Calu3 (cell line): ENCODE measurements around the gene WBP1L. TPM values are rescaled to one million over a fixed set of nuclear protein-coding genes. Genes with fewer than 3 reads are reported as not detected.

Experiments
- BruUV-seq: library from RNA; stranded (reverse); fragments of 400-500 nt; replicated peaks from 2 replicates; lab custom pipeline; 2021; lab: Mats Ljungman, UMichigan
- CTCF ChIA-PET: fragments of 300-600 bp; sonication (Branson Sonifier 250); formaldehyde crosslinking; loops from one replicate; lab custom pipeline; 2022; ENCODE audit warnings: antibody characterized with exemption; lab: Charles Lee
- DNase-seq: peaks from one replicate; pipeline ENCODE4 v3.0.0; 2022
- H3K27ac Mint-ChIP-seq: one replicate; pipeline ENCODE4 v1.8.0; 2022; ENCODE audit warnings: mixed read lengths; ENCODE audit not compliant: unreplicated experiment
- H3K27me3 Mint-ChIP-seq: one replicate; pipeline ENCODE4 v1.8.0; 2022; ENCODE audit warnings: mixed read lengths; ENCODE audit not compliant: unreplicated experiment
- H3K36me3 Mint-ChIP-seq: one replicate; pipeline ENCODE4 v1.8.0; 2022; ENCODE audit warnings: mild to moderate bottlenecking, moderate library complexity, mixed read lengths; ENCODE audit not compliant: insufficient read depth, unreplicated experiment
- H3K4me1 Mint-ChIP-seq: one replicate; pipeline ENCODE4 v1.8.0; 2022; ENCODE audit warnings: mild to moderate bottlenecking, low read depth, mixed read lengths; ENCODE audit not compliant: unreplicated experiment
- H3K4me3 Mint-ChIP-seq: one replicate; pipeline ENCODE4 v1.8.0; 2022; ENCODE audit warnings: mild to moderate bottlenecking, low read depth, moderate library complexity, mixed read lengths; ENCODE audit not compliant: unreplicated experiment
- H3K9me3 Mint-ChIP-seq: one replicate; pipeline ENCODE4 v1.8.0; 2022; ENCODE audit warnings: low read depth, mixed read lengths; ENCODE audit not compliant: unreplicated experiment
- CTCF ChIP-seq: fragments of 200-600 bp; IDR thresholded peaks from one replicate; pipeline ENCODE4 v1.8.0; 2022; ENCODE audit warnings: antibody characterized with exemption; ENCODE audit not compliant: unreplicated experiment
- intact Hi-C: fragments of 100-400 bp; cut with micrococcal nuclease; formaldehyde crosslinking; loops from one replicate; pipeline ENCODE4 v1.10.0; 2022; ENCODE audit not compliant: unreplicated experiment
- total RNA-seq: library from RNA; stranded (reverse); gene quantifications from 2 replicates; pipeline ENCODE4 v1.2.3, GENCODE V29; 2022

The WBP1L gene
- total RNA-seq, 1 experiment from 2014 or later: 19.9 TPM

GRCh38 chr10:102814453-102814871 lies 70.7 kb downstream of the WBP1L start:
- Mint-ChIP-seq H3K4me3 (no peak overlapping the region), H3K27ac (no peak overlapping the region), H3K27me3 (no peaks in the 10 kb centered on the region), H3K9me3 (no peaks in the 10 kb centered on the region), H3K36me3 (no peaks in the 10 kb centered on the region), H3K4me1 (no peaks in the 10 kb centered on the region)
- no TSS peak for BruUV-seq
- no peak for TF ChIP-seq CTCF
- CTCF ChIA-PET: no interaction called here
- DNase-seq: no peak
- intact Hi-C loops: no loop called here

- Mint-ChIP-seq H3K36me3 (no peaks in the 10 kb centered on the region), H3K9me3 (no peaks in the 10 kb centered on the region), H3K4me3 (no peak overlapping the region), H3K4me1 (no peaks in the 10 kb centered on the region), H3K27me3 (no peaks in the 10 kb centered on the region), H3K27ac (no peak overlapping the region)
- TF ChIP-seq CTCF: no peak
- BruUV-seq: no TSS peak
- CTCF ChIA-PET: no interaction called here
- no peak for DNase-seq
- intact Hi-C loops: no loop called here
Measured at GRCh38 chr10:102814873-102815661, 71.3 kb downstream of the WBP1L start.

- no peak overlapping the region for H3K27ac Mint-ChIP-seq
- no peaks in the 10 kb centered on the region for H3K4me1 Mint-ChIP-seq
- no peak overlapping the region for H3K4me3 Mint-ChIP-seq
- no peak for DNase-seq
- no peak for TF ChIP-seq CTCF
- intact Hi-C loops: no loop called here
- BruUV-seq: no TSS peak
- CTCF ChIA-PET: no interaction called here
- no peaks in the 10 kb centered on the region for H3K27me3 Mint-ChIP-seq
- no peaks in the 10 kb centered on the region for H3K9me3 Mint-ChIP-seq
- H3K36me3 Mint-ChIP-seq: no peaks in the 10 kb centered on the region
Measured at GRCh38 chr10:102815790-102816549, 72.2 kb downstream of the WBP1L start.

GRCh38 chr10:102817175-102817574 lies 73.4 kb downstream of the WBP1L start:
- Mint-ChIP-seq H3K27me3 (no peaks in the 10 kb centered on the region), H3K4me3 (no peak overlapping the region), H3K4me1 (no peaks in the 10 kb centered on the region), H3K36me3 (no peaks in the 10 kb centered on the region), H3K27ac (no peak overlapping the region), H3K9me3 (no peaks in the 10 kb centered on the region)
- no peak for TF ChIP-seq CTCF
- CTCF ChIA-PET: no interaction called here
- intact Hi-C loops: no loop called here
- no peak for DNase-seq
- BruUV-seq: no TSS peak
